Measurements from ENCODE around the gene MYO1D. TPM values are rescaled to one million over a fixed set of nuclear protein-coding genes. Genes with fewer than 3 reads are reported as not detected.
"Not testable (repeated sequence)": the region's sequence is repeated elsewhere in the genome, so short reads cannot be mapped to it uniquely, and the experiment has no call there.

Gene MYO1D
- total RNA-seq, 1 donor from 2014 or later = 38.9 TPM

DNA sequence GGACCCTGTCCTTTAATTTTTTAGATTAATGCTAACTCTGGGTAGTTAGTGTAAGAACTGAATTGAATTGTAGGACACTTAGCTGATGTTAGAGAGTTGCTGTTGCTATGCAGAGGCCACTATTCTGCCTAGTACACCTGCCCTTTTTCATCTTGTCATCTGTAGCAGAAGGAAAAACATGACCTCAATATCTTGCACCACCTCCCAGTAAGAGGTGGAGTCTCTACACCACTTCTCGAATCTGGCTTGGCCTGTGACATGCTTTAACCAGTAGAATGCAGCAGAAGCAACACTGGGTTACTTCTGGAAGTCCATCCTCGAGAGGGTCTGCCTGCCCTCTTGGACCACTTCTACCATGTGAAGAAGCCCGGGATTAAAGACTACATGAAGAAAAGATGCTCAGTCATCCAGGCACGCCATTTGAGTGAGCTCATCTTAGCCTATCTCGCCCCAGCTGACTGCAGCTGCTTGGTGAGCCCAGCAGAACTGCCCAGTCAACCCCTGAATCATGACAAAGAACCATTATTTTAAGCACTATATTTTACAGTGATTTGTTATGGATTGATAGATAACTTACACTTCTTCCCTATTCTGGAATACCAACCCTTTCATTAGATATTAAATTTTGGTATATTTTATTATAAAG is 153.5 kb downstream of the MYO1D start:
- DNase-seq = no peak

DNA sequence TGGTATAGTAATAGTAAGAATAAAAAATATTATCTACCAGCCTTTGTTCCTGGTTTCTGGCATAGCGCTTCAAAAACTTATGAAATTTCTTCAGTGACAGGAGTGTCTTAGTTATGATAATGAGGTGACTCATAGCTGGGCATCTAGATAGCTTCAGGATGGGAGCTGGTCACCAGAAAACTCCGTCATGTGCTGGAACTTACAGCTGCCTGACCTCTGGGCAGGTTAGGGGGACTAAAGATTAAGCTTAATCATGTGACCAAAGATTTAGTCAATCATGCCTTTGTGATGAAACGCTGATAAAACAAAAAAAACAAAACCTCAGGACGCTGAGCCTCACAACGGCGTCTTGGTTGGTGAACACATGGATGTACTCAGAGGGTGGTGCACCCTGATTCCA is 154.2 kb downstream of the MYO1D start:
- DNase-seq = no peak

DNA sequence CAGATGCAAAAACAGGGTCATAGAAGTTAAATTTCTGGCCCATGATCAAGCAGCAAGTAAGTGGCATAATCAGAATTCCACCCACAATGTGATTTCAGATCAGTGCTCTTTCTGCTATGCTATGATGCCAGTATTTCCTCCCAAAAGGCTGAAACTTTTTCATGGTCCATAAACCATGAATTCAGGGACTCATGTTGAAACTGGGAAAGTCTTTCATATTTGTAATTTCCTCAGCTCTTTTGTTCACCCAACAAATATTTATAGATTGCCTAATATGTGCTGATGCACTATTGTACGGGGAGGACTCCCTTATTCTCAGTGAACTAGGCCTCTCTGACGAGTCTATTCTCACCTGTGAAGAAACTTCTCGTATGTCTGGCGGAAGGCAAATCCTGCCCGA is 156.3 kb downstream of the MYO1D start:
- DNase-seq = no peak

DNA sequence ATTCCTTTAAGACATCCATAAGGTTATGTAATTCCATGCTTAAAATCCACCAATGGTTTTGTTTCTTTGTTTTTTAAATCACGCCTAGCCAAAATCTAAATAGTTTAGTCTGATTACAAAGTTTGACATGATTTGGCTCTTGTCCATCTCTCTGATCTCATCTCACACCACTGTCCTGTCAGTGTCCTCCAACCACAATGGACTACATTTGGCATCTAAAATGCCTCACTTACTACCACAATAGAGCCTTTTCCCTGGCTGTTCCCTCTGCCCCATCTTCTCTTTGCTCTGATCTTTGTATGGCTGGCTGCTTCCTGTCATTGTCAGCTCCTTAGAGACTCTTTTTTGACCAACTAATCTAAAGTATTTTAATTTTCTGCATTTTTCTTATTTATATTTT is 157.2 kb downstream of the MYO1D start:
- no peak for DNase-seq

DNA sequence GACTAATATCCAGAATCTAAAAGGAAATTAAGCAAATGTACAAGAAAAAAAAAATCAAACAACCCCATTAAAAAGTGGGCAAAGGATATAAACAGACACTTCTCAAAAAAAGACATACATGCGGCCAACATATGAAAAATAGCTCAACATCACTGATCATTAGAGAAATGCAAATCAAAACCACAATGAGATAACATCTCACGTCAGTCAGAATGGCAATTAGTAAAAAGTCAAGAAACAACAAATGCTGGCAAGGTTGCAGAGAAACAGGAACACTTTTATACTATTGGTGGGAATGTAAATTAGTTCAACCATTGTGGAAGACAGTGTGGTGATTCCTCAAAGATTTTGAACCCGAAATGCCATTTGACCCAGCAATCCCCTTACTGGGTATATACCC is 162.0 kb downstream of the MYO1D start:
- DNase-seq = not testable (repeated sequence)

DNA sequence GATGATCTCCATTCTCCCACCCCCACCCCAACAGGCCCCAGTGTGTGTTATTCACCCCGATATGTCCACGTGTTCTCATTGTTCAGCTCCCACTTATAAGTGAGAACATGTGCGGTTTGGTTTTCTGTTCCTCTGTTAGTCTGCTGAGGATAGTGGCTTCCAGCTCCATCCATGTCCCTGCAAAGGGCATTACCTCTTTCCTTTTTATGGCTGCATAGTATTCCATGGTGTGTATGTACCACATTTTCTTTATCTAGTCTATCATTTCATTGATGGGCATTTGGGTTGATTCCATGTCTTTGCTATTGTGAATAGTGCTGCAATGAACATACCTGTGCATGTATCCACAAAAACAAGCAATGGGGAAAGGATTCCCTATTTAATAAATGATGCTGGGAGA is 162.7 kb downstream of the MYO1D start:
- DNase-seq = not testable (repeated sequence)

DNA sequence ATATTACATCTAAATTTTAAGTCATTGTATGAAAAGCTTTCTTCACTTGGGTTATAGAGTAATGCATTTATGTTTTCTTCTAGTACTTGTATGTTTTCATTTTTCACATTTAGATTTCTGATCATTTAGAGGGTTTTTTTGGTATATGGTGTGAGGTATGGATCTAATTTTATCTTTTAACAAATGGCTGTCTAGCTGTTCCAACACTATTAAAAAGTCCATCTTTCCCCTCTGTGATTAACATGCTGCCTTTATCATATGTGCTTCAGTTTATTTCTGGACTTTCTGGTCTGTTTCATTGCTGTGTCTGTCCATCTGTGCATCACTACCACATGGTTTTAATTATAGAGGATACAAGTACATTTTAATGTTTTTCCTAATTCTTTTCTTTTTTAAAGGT is 163.8 kb downstream of the MYO1D start:
- no peak for DNase-seq

DNA sequence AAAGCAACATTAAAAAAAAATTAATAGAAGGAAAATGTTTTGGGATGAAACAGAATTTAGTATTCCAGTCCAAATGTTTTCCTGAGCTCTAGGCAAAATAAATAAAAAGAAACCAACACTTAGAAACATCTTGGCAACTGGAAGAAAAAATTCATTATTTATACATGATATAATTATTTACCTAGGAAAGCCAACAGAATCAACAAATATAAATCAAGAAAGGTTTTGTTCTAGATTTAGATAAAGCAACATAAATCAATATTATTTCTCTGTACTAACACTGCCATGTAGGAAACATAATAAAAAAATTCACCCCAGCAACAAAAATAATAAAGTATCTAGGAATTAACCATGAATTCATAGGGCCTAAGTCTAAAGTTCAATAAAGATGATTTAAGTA is 167.4 kb downstream of the MYO1D start:
- DNase-seq = no peak

DNA sequence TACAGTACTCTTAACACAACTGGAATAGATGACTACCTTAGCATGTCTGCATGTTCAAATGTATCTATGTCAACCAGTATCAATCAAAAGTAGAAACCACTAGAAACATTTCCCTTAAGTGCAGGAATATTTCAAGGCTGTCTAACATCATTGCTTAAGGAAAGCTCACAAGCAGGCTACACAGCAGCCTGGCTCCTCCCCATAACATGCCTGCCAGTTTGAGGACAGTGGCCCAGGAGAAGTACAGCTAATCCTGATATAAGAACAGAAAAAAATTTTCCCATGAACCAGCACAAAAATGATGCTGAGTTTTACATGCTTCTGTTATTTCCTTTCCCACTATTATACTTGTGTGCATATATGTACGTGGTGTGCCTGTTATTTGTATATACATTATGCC is 175.1 kb downstream of the MYO1D start:
- DNase-seq = no peak

DNA sequence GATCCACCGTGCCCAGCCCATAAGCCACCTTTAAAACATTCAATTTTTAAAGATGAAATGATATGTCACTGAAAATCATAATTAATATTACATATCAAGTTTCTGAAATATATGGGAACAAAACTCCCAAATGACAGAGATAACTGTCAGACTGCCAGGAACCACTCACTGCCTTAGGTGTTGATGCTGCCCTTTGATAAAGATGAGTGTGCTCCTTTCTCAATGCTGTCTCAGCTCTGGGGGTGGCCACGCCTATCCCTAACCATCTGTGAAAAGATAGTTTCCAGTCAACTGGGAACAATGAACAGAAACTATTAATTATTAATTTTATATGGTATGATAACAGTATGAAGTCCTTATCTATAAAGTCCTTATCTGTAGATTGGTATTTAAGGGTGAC is 177.7 kb downstream of the MYO1D start:
- no peak for DNase-seq

DNA sequence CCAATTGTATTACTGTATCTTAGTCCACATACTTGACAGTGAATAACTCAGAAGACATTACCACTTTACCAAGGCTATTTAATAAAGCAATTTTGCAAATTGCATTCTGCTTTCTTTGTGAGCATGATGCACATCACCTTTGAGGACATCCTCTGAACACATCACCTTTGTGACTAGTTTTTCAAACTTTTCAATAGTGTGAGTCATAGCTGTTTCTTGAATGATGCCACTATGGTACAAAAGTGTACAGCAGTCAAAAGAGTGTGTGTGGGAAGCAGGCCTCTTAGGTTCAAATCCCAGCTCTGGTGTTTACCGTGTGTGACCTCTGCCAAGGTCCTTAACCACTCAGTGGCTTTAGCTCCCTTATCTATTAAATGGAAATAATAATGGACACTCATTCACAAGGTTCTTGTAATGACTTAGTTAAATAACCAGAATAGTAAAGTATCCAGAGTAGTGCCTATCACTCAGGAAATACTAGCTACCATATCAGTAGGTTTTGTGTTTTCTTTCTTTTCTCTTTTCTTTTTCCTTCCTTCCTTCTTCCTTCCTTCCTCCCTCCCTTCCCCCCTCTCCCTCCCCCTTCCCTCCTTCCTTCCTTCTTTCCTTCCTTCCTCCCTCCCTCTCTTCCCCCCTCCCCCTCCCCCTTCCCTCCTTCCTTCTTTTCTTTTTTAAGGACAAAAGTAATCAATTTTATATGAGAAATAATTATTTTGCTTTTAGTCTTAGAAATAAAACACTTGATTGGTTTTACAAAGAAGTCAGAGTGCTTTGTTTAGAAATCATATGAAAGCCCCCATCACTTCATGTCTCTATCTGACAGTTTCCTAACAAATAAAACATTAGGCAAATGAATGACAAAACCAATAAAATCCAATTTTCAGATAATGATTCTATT is 178.9 kb downstream of the MYO1D start:
- DNase-seq = no peak

DNA sequence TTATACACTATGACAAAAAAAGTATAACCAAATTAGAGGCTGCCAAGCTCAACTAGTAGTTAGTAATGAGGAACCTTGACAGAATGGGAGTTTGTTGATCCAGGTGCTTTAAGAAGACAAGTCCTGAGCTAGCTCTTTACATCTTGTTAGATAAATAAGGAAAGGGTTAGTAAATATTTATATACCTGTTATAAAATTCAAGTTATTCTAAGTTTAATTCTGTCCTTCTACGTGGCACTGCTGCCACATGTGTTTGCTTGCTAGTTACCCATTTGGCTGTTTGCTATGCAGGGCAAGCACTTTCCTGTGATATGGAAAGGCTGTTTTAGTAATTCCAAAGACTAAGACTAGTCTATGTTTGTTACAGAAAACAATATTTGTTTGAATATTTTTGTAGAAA is 180.5 kb downstream of the MYO1D start:
- DNase-seq = no peak

DNA sequence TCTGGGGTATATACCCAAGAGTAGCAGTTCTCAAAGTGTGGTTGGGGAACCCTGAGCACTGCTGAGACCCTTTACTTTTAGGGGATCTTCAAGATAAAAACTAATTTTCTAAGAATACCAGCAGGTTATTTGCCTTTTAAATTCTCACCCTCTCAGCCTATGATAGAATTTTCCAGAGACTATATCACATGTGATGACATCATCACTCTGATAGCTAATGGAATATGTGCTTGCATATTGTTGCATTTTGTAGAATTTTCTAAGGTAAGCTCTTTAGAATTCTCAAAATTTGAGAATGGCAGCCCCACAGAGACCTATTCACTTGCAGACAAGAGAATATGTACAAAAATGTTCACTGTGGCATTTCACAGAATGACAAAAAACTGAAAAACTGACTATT is 181.1 kb downstream of the MYO1D start:
- no peak for DNase-seq

DNA sequence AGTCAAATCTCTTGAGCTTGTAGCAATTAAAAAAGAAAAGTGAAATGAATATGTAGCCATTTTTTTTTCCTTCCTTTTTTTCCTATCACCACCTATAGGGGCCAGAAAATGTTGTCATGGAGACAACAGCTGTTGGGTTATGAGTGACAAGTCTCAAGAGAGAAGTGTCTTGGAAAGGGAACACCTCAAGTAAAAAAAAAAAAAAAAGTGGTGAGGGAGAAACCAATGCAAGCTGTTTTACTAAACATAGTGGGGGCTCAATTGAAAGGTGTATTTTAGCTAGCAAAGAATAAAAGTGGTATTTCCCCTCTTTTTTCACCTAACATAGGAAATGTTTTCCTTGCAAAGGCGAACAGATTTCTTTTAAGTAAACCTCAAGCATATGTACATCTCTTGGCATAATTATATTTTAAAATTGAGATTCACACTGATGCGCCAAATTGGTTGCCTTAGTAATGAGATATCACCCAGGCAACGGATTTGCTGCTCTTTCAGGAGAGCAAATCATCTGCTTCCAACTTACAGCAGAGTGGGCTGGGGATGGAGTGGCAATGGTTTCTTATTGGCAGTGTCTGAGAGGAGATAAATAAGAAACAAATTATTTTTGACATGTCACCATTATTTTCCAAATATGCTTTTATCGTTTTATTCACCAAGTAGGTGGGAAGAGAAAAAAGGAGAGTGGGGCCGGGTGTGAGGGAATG is 183.6 kb downstream of the MYO1D start:
- DNase-seq = no peak

DNA sequence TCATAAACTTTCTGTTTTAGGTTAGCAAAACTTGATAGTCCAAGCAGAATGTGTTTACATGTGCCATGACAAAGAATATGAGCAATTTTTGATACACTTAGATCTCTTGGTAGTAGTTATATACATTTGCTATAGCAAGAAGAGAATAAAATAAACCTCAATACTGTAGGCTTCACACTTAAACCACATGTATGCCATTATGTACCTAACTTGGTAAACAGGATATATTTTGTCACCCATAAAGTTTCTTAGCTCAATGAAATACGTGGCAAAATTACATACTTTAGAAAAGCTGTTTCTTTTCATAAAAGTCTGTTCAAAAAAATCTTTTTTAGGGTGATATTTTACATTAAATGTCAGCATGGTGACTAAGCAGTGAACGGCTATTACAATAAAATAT is 184.7 kb downstream of the MYO1D start:
- no peak for DNase-seq

DNA sequence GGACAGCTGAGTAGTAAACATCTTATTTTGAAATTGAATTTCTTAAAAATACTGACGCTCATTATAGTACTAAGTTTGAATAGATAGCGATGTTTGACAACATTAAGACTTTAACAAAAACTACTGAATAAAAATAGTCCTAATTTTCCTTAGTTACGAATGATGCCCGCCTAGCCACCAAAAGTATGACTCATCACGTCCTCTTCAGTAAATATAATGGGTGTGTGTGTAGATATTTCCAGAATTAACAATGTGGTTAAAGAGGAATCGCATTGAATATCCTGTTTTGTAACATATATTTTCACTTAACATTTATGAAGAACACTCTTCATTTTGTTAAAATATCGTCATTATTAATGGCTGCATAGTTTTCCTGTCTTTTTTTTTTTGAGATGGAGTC is 187.6 kb downstream of the MYO1D start:
- DNase-seq = no peak

DNA sequence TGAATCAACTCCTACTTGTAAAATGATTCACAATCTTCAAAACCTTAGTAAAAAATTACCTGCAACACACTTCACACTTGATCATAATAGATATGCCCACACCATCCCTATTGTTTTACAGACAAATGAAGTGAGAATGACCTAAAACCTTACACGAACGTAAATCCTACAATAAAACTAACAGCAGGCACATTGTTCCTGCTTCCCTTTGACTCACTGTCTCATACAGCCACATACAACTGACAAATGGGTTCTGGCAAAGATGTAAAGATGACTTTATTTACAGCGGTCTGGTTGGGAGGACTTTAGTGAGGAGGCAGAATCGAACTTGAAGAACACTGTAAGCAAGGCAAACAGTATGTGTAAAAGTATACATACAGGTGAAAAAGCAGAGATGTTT is 188.7 kb downstream of the MYO1D start:
- no peak for DNase-seq

DNA sequence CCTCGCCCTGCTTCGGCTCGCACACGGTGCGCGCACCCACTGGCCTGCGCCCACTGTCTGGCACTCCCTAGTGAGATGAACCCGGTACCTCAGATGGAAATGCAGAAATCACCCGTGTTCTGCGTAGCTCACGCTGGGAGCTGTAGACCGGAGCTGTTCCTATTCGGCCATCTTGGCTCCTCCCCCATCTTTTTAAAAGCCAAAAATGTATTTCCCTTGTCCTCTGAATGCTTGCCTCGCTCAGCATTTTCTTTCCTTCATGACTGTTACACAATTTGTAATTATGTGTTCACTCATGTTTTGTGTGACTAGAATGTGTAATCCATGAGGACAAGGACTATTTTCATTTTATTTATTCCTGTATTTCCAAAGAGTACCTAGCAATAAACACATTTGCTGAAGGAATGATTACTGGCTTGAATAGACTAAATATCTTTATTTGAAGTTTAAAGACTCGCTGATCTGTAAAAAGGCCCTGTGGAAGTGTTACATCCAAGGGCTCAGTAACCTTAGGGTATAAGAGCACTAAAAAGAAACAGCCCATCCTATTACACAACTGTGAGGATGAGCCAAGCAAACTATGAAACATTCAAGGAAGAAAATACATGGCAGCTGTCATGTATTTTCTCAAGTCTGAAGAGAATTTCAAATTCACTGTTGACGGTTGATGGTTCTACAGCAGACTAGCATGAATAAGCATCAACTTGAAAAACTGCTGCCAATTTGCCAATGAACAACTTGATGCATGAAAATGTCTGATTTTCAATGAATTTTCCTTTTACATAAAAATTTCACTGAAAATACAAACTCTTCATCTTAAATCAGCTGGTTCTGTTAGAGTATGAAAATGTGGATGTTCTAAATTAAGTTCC is 192.6 kb downstream of the MYO1D start:
- DNase-seq = no peak

DNA sequence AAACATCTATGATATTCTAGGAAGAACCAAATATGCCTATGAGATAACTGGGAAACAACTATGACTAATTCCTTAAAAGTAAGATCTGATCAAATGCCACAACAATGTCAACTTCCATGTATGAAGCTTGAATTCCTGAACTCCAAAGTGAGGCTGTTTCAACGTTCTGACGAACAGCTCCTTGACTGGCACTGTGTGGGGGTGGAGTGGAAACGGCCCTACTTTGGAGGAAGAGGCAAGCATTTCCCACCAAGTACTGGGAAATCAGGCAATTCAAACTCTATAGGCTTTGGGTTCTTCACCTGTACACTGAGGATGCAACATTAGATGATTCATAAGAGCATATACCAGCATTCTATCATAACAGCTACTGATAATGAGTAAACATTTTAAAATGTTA is 203.0 kb downstream of the MYO1D start:
- no peak for DNase-seq

DNA sequence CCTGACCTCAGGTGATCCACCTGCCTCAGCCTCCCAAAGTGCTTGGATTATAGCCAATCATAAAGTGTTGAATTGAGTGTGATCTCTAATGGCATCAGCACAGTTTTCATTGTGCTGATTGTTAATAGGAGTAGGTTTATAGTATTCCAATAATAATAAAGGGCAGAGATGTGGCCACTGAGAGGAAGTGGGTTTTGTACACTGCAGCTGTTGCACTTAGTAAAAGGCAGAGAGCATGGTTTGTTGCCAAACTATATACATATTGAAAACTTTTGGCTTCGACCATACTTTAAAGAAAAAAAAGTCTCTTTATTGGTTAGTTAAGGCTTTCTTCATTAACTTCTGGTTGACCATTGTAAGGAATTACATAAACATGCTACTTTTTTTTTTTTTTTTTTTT is 204.2 kb downstream of the MYO1D start:
- DNase-seq = no peak

DNA sequence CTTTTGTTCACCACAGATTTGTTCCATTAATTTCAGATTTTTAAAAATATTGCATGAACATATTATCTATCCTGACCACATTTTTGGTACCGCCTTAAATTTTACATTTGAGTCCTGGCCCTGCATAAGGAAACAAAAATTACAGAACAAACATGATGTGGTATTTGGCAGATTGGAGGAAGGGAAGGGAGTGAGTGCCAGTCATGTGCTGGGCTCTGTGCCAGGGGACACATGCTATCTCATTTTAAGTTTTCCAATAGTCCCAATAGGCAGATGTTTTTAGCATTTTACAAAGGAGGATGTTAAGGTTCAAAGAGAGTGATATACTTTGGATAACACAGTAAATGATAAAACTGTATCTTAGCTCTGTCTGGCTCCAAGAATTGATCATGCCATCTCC is 205.0 kb downstream of the MYO1D start:
- DNase-seq = no peak

DNA sequence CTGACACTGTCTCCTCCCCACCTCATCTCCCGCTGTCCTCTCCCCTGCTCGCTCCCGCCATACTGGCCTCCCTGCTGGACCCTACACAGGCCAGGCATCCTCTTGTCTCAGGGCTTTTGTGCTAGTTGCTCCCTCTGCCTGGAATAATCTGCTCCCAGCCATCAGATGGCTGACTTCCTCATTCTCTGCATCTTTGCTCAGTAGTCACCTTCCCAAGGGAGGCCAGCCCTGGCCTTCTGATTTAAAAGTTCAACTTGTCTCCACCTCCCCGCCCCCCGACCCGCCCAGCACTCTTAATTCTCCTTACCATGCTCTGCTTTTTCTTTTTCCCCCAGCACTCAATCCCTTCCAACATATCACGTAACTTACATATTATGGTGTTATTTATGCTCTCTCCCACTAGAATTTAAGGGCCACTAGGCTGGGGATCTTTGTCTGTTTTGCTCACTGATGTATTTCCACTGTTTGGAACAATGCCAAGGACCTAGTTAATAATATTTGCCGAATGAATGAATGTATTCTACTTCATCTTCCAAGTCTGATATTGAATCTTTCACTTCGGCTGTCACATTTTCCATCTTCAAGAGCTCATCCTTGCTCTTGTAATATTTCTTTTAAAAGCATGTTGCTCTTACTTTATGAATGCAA is 211.9 kb downstream of the MYO1D start:
- DNase-seq = no peak
